AG09309 (cell line): Measurements from ENCODE around the gene DTWD2.
"Not testable (repeated sequence)": the region's sequence is repeated elsewhere in the genome, so short reads cannot be mapped to it uniquely, and the experiment has no call there.

ENCODE experiments used
- DNase-seq: peaks from one replicate; pipeline ENCODE4 v3.0.0-alpha.2; 2010; ENCODE audit warnings: low read depth
- H3K4me3 ChIP-seq: 2 replicates; pipeline ENCODE4 v1.5.1; 2011; ENCODE audit warnings: mild to moderate bottlenecking, low read depth, low read length, moderate library complexity; ENCODE audit not compliant: control insufficient read depth
- CTCF ChIP-seq: IDR thresholded peaks from 2 replicates; pipeline ENCODE4 v1.5.1; 2011; ENCODE audit warnings: mild to moderate bottlenecking, low read depth, low read length, inconsistent platforms; ENCODE audit not compliant: insufficient read depth, control insufficient read depth; ENCODE audit errors: missing control alignments

DTWD2 gene

DNA sequence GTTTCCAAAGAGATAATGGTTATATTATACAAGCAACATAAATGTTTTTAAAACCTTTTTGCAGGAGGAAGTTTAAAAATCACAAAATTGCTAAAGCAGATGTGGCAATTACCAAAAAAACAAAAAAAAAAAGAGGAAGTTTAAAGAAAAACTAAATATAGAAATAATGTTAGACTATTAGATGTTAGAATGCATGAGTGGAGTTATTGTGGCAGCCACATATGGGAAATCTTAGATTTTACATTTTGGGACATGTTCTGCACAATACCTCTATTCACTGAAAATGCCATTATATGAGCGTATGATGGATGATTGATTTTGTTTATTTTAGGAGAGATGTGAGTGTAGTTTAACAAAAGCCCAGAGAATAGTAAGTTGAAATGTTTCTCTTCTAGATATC, 31.2 kb upstream of the DTWD2 start:
- no peak for TF ChIP-seq CTCF
- DNase-seq, result no peak
- no peak overlapping the region for H3K4me3 ChIP-seq

DNA sequence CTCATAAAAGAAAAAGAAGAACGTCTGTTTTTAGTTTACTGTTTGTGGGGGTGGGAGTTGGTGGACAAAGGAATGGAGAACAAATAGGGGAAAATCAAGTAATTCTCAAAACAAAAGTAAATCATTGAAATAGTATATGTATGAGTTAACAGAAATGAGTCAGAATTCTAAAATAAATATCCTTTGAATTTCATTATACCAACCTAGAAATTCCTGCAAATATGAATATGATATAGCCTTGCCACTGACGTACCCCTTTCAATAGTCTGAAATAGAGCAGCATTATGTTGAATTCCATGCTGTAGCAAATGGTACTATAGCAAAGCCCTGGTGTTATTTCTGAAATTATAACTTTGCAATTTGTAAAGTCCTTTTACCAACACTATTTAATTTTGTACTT, 29.6 kb upstream of the DTWD2 start:
- no peak overlapping the region for H3K4me3 ChIP-seq
- no peak for TF ChIP-seq CTCF
- DNase-seq, result no peak

- TF ChIP-seq CTCF, result no peak
- H3K4me3 ChIP-seq, result no peak overlapping the region
- no peak for DNase-seq
Observed at GRCh38 chr5:119016125-119016774, 27.9 kb upstream of the DTWD2 start.

GRCh38 chr5:119011186-119011585, 22.8 kb upstream of the DTWD2 start:
- DNase-seq, result no peak
- H3K4me3 ChIP-seq, result no peak overlapping the region
- TF ChIP-seq CTCF, result no peak

GRCh38 chr5:119010206-119010605, 21.9 kb upstream of the DTWD2 start:
- TF ChIP-seq CTCF, result no peak
- DNase-seq, result no peak
- H3K4me3 ChIP-seq, result no peak overlapping the region

DNA sequence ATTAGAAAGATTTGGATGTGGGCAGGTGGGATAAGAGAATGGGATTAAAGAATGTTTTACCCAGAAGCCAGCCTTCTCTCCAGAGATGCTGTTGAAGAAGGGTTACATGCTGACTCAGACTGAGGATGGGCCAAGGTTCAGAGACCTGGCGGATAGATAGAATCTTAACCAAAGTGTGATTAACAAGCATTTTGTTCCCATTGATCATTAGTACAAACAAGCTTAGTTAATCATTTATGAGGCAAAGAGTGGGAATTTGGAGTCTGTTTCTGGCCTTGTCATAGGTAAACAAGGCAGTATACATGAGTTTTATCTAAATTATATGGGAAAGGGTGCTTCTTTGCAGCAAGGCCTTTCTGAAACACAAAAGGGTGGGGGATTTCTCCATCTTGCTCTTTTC, 20.8 kb upstream of the DTWD2 start:
- no peak for TF ChIP-seq CTCF
- no peak overlapping the region for H3K4me3 ChIP-seq
- DNase-seq, result no peak

DNA sequence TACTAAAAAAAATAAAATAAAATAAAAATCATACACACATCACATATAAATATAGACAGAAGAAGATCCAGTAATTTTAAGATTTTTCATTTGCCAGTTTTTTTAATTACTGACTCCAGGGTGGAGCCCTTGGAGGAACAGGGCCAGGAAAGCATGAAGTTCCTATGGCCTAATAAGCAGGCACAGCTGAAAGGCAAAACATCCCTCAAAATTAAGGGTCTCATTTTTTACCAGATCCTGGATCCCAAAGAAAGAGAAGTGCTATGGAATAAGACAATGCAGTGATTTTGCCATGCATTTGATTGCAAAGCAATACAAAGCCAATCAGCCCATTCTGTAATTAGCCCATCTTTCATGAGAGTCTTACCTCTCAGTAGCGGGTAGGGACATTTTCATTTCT, 11.3 kb upstream of the DTWD2 start:
- no peak overlapping the region for H3K4me3 ChIP-seq
- no peak for TF ChIP-seq CTCF
- no peak for DNase-seq

DNA sequence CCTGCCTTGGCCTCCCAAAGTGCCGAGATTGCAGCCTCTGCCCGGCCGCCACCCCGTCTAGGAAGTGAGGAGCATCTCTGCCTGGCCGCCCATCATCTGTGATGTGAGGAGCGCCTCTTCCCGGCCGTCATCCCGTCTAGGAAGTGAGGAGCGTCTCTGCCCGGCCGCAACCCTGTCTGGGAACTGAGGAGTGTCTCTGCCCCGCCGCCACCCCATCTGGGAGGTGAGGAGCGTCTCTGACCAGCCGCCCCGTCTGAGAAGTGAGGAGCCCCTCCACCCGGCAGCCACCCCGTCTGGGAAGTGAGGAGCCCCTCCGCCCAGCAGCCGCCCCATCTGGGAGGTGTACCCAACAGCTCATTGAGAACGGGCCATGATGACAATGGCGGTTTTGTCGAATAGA, 10.5 kb upstream of the DTWD2 start:
- not testable (repeated sequence) for H3K4me3 ChIP-seq, DNase-seq
